ENCODE results near the gene COL28A1.

Gene COL28A1

GRCh38 chr7:7335909-7336308 lies 199.8 kb downstream of the COL28A1 start:
- no peak for DNase-seq (ENCODE audit: low read depth, low spot score)

GRCh38 chr7:7335215-7335614 lies 200.5 kb downstream of the COL28A1 start:
- DNase-seq (ENCODE audit: low read depth, low spot score) = no peak
- H3K4me3 ChIP-seq (ENCODE audit: low read depth, low read length) = no peak overlapping the region
- ChIA-PET POLR2A (no interaction called here), CTCF (no interaction called here)
- TF ChIP-seq, protein P1, sequence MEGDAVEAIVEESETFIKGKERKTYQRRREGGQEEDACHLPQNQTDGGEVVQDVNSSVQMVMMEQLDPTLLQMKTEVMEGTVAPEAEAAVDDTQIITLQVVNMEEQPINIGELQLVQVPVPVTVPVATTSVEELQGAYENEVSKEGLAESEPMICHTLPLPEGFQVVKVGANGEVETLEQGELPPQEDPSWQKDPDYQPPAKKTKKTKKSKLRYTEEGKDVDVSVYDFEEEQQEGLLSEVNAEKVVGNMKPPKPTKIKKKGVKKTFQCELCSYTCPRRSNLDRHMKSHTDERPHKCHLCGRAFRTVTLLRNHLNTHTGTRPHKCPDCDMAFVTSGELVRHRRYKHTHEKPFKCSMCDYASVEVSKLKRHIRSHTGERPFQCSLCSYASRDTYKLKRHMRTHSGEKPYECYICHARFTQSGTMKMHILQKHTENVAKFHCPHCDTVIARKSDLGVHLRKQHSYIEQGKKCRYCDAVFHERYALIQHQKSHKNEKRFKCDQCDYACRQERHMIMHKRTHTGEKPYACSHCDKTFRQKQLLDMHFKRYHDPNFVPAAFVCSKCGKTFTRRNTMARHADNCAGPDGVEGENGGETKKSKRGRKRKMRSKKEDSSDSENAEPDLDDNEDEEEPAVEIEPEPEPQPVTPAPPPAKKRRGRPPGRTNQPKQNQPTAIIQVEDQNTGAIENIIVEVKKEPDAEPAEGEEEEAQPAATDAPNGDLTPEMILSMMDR (IDR thresholded peaks at IDR 0.05; ENCODE audit: insufficient read depth, low read length, missing control alignments) = no peak

More at GRCh38 chr7:7335909-7336308, 199.8 kb downstream of the COL28A1 start:
- ChIA-PET CTCF (no interaction called here), POLR2A (no interaction called here)
- no peak overlapping the region for H3K4me3 ChIP-seq (ENCODE audit: low read depth, low read length)
- TF ChIP-seq, protein P1 (IDR thresholded peaks at IDR 0.05; ENCODE audit: insufficient read depth, low read length, missing control alignments) = no peak

- TF ChIP-seq, protein P1 (IDR thresholded peaks at IDR 0.05; ENCODE audit: insufficient read depth, low read length, missing control alignments) = no peak
- no peak for DNase-seq (ENCODE audit: low read depth, low spot score)
- POLR2A ChIA-PET = no interaction called here
- CTCF ChIA-PET = no interaction called here
- no peak overlapping the region for H3K4me3 ChIP-seq (ENCODE audit: low read depth, low read length)
These were observed 202.1 kb downstream of the COL28A1 start for GRCh38 chr7:7333610-7334009.

- ChIA-PET POLR2A (no interaction called here), CTCF (no interaction called here)
- TF ChIP-seq, protein P1 (IDR thresholded peaks at IDR 0.05; ENCODE audit: insufficient read depth, low read length, missing control alignments) = no peak
- DNase-seq (ENCODE audit: low read depth, low spot score) = no peak
- H3K4me3 ChIP-seq (ENCODE audit: low read depth, low read length) = no peak overlapping the region
These were observed 204.2 kb downstream of the COL28A1 start for GRCh38 chr7:7331523-7331922.

GRCh38 chr7:7330997-7331396 lies 204.7 kb downstream of the COL28A1 start:
- POLR2A ChIA-PET = no interaction called here
- no peak for DNase-seq (ENCODE audit: low read depth, low spot score)
- CTCF ChIA-PET = no interaction called here
- TF ChIP-seq, protein P1 (IDR thresholded peaks at IDR 0.05; ENCODE audit: insufficient read depth, low read length, missing control alignments) = no peak
- no peak overlapping the region for H3K4me3 ChIP-seq (ENCODE audit: low read depth, low read length)

- TF ChIP-seq, protein P1 (IDR thresholded peaks at IDR 0.05; ENCODE audit: insufficient read depth, low read length, missing control alignments) = no peak
- ChIA-PET POLR2A (no interaction called here), CTCF (no interaction called here)
- DNase-seq (ENCODE audit: low read depth, low spot score) = no peak
- H3K4me3 ChIP-seq (ENCODE audit: low read depth, low read length) = no peak overlapping the region
These were observed 206.3 kb downstream of the COL28A1 start for GRCh38 chr7:7329326-7329725.

All from AG04449 (cell line).